Spleen (tissue), 11 donors: Measurements from ENCODE around the gene WWC1. TPM values are rescaled to one million over a fixed set of nuclear protein-coding genes. Genes with fewer than 3 reads are reported as not detected.

Experiments
- DNase-seq: peaks from one replicate; pipeline ENCODE4 v3.0.0-alpha.2; 2020
- H3K27ac ChIP-seq, 8 donors: fragments of 200-600 bp; sonication (generic) in 7 of 8; 1 replicate in 4 of 8; 2 replicates in 4 of 8; pipeline versions ENCODE4 v1.5.0 to v1.8.0; 2016 to 2021; ENCODE audit warnings: inconsistent platforms in 4 of 8, mild to moderate bottlenecking in 4 of 8, moderate library complexity in 1 of 8
- H3K27me3 ChIP-seq, 7 donors: fragments of 200-600 bp; sonication (generic) in 6 of 7; replicated peaks in 1 of 7; 1 replicate in 4 of 7; 2 replicates in 3 of 7; pipeline versions ENCODE4 v1.5.0 to v1.8.0; 2016 to 2021; ENCODE audit warnings: inconsistent platforms in 3 of 7, mild to moderate bottlenecking in 1 of 7
- H3K36me3 ChIP-seq, 6 donors: fragments of 200-600 bp; sonication (generic) in 5 of 6; 1 replicate in 4 of 6; 2 replicates in 2 of 6; pipeline versions ENCODE4 v1.5.0 to v1.8.0; 2016 to 2021; ENCODE audit warnings: inconsistent platforms in 2 of 6
- H3K4me1 ChIP-seq, 6 donors: fragments of 200-600 bp; sonication (generic) in 5 of 6; 1 replicate in 3 of 6; 2 replicates in 3 of 6; pipeline versions ENCODE4 v1.5.0 to v1.8.0; 2016 to 2021; ENCODE audit warnings: inconsistent platforms in 3 of 6
- H3K4me3 ChIP-seq, 8 donors: fragments of 200-600 bp; sonication (generic) in 7 of 8; 1 replicate in 4 of 8; 2 replicates in 4 of 8; pipeline versions ENCODE4 v1.5.0 to v1.8.0; 2016 to 2021; ENCODE audit warnings: inconsistent platforms in 4 of 8, mild to moderate bottlenecking in 4 of 8, moderate library complexity in 2 of 8
- H3K9me3 ChIP-seq, 8 donors: fragments of 200-600 bp; sonication (generic) in 7 of 8; 1 replicate in 4 of 8; 2 replicates in 4 of 8; pipeline versions ENCODE4 v1.5.0 to v1.8.0; 2016 to 2021; ENCODE audit warnings: inconsistent platforms in 4 of 8
- CTCF ChIP-seq, 11 experiments: fragments of 200-600 bp in 7 of 11; fragments of 450-650 bp in 4 of 11; sonication (generic) in 4 of 11; IDR thresholded peaks in 8 of 11; conservative IDR thresholded peaks in 3 of 11; 1 replicate in 7 of 11; 2 replicates in 4 of 11; pipeline versions ENCODE4 v1.4.0 to v1.8.0; 2016 to 2021; ENCODE audit warnings: antibody characterized with exemption in 11 of 11, inconsistent platforms in 4 of 11, mild to moderate bottlenecking in 1 of 11
- POLR2A ChIP-seq, 3 donors: fragments of 450-650 bp; IDR thresholded peaks; one replicate each; pipeline ENCODE4 v1.5.1; 2017; ENCODE audit warnings: antibody characterized with exemption in 3 of 3, mild to moderate bottlenecking in 1 of 3
- POLR2AphosphoS5 ChIP-seq, 3 donors: sonication (generic); formaldehyde crosslinking; IDR thresholded peaks; one replicate each; pipeline ENCODE4 v1.5.1; 2017; ENCODE audit warnings: antibody characterized with exemption in 3 of 3
- WGBS, 5 donors: extraction: QIAGEN DNeasy Blood & Tissue Kit in 3 of 5; methylation state at CpG; one replicate each; pipeline versions ENCODE4 v1.1.5 to v1.1.7; 2013 to 2018; 5-methylcytosine and 5-hydroxymethylcytosine counted together
- intact Hi-C: fragments of 100-400 bp; cut with DNase I; formaldehyde crosslinking; loops from one replicate; pipeline ENCODE4 v1.15.0; 2023; ENCODE audit warnings: low total_unique reads
- polyA plus RNA-seq, 3 donors: library from polyadenylated mRNA; stranded (reverse); fragments of 200-250 nt; gene quantifications; one replicate each; pipeline ENCODE4 v1.2.1, GENCODE V29; 2013
- total RNA-seq, 7 donors: library from RNA; depleted of rRNA in 3 of 7; stranded (reverse); fragments of >200 nt in 3 of 7; fragmentation: NEBNext Ultra II Directional in 4 of 7; extraction: Animal tissue kit (Norgen Biotek cat#: 25700) in 4 of 7; gene quantifications; one replicate each; pipeline versions ENCODE4 v1.1.0 to v1.2.1, GENCODE V29; 2016 to 2021
- donor health status: healthy with polysubstance abuse.
- donor health status: DM: no; HTN: no; CAD: no; lungs with moderate emphysema.
- donor health status: DM: no; HTN: no; CAD: no.
- donor health status: Bipolar disorder and iron deficiency.
- donor health status: healthy.
- donor health status: DM: no; HTN: no; CAD: no.
- donor health status: DM: yes; HTN: yes; CAD: no.

Gene WWC1
- total and polyA plus RNA-seq, 10 donors: 0.60 to 5.4 (median 1.3) TPM

- 88 to 96% (median 90%) methylated on average over 4 of the region's 4 CpGs for WGBS, 5 donors
- no peaks in the 10 kb centered on the region for H3K27me3 ChIP-seq
- intact Hi-C loops: no loop called here
- no peaks in the 10 kb centered on the region for H3K4me1 ChIP-seq
- DNase-seq: no peak
- no peaks in the 10 kb centered on the region for H3K36me3 ChIP-seq
- no peak overlapping the region for H3K27ac ChIP-seq
- no peak for TF ChIP-seq POLR2AphosphoS5 (IDR thresholded peaks at IDR 0.05)
- no peak overlapping the region for H3K4me3 ChIP-seq
- no peaks in the 10 kb centered on the region for H3K9me3 ChIP-seq
Observed at GRCh38 chr5:168423971-168424370, 132.5 kb downstream of the WWC1 start.

GRCh38 chr5:168424594-168425323, 133.3 kb downstream of the WWC1 start:
- no peak for DNase-seq
- no peak overlapping the region for H3K27ac ChIP-seq
- no peaks in the 10 kb centered on the region for H3K4me1 ChIP-seq
- H3K27me3 ChIP-seq: no peaks in the 10 kb centered on the region
- H3K36me3 ChIP-seq: no peaks in the 10 kb centered on the region
- TF ChIP-seq POLR2A (IDR thresholded peaks at IDR 0.05) (no peak), POLR2AphosphoS5 (IDR thresholded peaks at IDR 0.05) (no peak), CTCF (IDR thresholded peaks at IDR 0.05 in 8 of 11, conservative IDR thresholded peaks at IDR 0.05 in 3 of 11) (no peak)
- H3K4me3 ChIP-seq: no peak overlapping the region
- WGBS, 5 donors: 72 to 86% (median 77%) methylated on average over 3 of the region's 3 CpGs
- intact Hi-C loops: no loop called here
- no peaks in the 10 kb centered on the region for H3K9me3 ChIP-seq

GRCh38 chr5:168426007-168426863, 134.8 kb downstream of the WWC1 start:
- no peak for DNase-seq
- Histone ChIP-seq H3K4me1 (no peaks in the 10 kb centered on the region), H3K27ac (no peak overlapping the region), H3K36me3 (no peaks in the 10 kb centered on the region), H3K27me3 (no peaks in the 10 kb centered on the region), H3K4me3 (no peak overlapping the region), H3K9me3 (no peaks in the 10 kb centered on the region)
- TF ChIP-seq POLR2AphosphoS5 (IDR thresholded peaks at IDR 0.05): no peak
- WGBS, 5 donors: 86 to 95% (median 92%) methylated on average over 14 to 17 of the region's 17 CpGs
- intact Hi-C loops: no loop called here

DNA sequence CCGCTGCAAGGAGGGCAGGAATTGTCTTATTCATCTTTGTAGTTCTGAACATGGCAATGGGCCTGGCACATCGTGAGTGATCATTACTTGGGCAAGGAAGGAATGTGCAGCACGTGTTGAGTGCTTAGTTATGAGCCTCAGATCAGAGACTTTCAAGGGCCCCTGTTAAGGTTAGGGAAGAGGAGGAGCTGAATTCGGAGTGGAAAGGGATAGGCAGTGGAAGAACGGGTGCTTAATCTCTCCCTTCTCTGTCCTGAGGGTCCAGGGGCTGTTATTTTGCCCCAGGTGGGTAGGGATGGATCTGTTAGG, 135.4 kb downstream of the WWC1 start:
- Histone ChIP-seq H3K9me3 (no peaks in the 10 kb centered on the region), H3K4me1 (no peaks in the 10 kb centered on the region), H3K4me3 (no peak overlapping the region), H3K27me3 (no peaks in the 10 kb centered on the region), H3K27ac (no peak overlapping the region), H3K36me3 (no peaks in the 10 kb centered on the region)
- intact Hi-C loops: no loop called here
- DNase-seq: no peak
- 80 to 95% (median 84%) methylated on average over 5 of the region's 5 CpGs for WGBS, 5 donors
- no peak for TF ChIP-seq POLR2AphosphoS5 (IDR thresholded peaks at IDR 0.05)
- TF ChIP-seq CTCF (IDR thresholded peaks at IDR 0.05 in 8 of 11, conservative IDR thresholded peaks at IDR 0.05 in 3 of 11): no peak
- TF ChIP-seq POLR2A (IDR thresholded peaks at IDR 0.05): no peak

GRCh38 chr5:168427224-168427623, 135.8 kb downstream of the WWC1 start:
- H3K4me3 ChIP-seq: no peak overlapping the region
- no peaks in the 10 kb centered on the region for H3K9me3 ChIP-seq
- WGBS, 5 donors: 81 to 91% (median 84%) methylated on average over 4 of the region's 4 CpGs
- H3K27ac ChIP-seq: no peak overlapping the region
- intact Hi-C loops: no loop called here
- no peaks in the 10 kb centered on the region for H3K4me1 ChIP-seq
- TF ChIP-seq CTCF (IDR thresholded peaks at IDR 0.05 in 8 of 11, conservative IDR thresholded peaks at IDR 0.05 in 3 of 11): no peak
- no peaks in the 10 kb centered on the region for H3K27me3 ChIP-seq
- H3K36me3 ChIP-seq: no peaks in the 10 kb centered on the region
- DNase-seq: no peak
